NCI-H2196 treated with DMSO at 0.1 percent for 48 hours (cell line): ENCODE data around the gene RASGEF1C.
A peak's percentile ranks its signal among the peaks of the same experiment; 100 is the strongest.

ENCODE experiments used
- DNase-seq: peaks from one replicate; lab custom pipeline; 2025; ENCODE audit not compliant: unreplicated experiment; lab: John Stamatoyannopoulos, UW

RASGEF1C gene

DNA sequence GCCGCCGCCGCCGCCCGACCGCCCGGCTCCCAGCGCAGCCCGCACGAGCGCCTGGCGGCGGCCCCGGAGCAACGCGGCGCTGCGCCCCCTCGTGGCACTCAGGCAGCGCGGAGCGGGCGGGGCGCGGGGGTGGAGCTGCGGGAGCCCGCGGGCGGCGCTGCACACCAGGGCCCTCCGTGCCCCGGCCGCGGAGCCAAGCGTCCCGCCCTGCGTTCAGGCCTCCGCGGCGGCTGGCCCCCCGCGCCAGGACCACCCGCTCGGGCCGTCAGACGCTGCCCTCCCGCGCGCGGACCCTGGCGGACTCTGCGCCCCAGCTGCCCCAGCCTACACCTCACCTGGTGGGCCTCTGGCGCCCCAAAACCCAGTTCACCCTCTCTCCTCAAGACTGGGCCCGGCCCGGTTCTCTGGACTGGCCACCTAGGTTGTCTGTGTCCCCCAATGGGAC is at the start of gene RASGEF1C:
Gene RASGEF1C, minus strand, starts transcription at position 75 of the 445 bp plus-strand sequence. CDS start 71,159 bp downstream, outside the sequence.
- DNase-seq, result peak; percentile 22

DNA sequence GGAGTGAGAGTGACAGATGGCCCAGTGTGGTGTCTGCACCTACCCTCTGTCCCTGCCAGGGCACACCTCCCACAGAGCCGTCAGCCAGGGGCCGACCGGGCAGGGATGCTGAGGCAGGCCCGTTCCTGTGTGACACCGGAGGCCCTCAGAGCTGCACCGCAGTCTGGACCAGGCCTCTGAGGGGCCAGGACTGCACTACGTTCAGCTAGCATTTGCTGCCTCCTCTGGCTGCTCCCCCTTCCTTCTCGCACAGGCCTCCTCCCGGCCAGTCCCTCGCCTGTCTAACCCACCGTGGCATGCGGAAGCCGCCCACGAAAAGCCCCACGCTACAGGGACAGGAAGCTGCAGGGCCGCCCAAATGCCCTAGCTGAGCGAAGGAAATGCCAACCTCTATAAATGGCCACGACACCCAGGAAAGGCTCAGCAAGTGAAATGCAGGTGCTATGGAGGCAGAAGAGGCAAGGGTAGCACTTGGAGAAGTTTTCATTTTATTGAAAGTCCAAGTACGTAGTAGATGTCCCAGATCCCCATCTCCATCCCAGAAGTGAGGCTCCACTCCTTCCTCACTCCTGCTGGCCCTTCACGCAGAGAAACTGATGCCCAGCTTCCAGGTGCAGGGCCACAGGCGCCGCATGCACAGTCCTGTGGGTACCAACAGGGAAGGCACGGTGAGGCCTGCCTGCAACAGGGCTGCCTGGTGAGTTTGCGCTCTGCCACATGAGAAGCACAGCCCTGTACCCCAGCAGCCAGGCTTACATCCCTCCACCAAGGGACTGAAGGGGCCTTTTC is 44.2 kb upstream of the RASGEF1C start:
- DNase-seq, result no peak

DNA sequence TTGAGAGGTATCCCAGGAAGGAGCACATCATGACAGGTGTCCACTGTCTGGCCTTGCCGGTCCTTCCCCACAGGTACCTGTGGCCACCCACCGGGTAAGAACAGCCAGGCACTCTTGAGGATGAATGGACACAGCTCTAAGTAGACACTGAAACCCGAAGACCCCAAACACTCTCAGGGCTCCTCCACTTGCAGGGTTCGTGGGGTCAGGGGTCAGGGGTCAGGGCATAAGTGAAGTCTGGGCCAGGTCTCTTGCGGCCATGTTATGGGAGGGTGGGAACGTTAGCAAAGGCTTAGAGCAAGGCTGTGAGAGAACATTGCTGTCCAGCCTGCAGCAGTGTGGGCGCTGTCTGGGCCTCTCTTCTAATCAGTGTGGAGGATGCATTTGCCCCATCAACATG is 42.9 kb upstream of the RASGEF1C start:
- DNase-seq, result no peak

DNA sequence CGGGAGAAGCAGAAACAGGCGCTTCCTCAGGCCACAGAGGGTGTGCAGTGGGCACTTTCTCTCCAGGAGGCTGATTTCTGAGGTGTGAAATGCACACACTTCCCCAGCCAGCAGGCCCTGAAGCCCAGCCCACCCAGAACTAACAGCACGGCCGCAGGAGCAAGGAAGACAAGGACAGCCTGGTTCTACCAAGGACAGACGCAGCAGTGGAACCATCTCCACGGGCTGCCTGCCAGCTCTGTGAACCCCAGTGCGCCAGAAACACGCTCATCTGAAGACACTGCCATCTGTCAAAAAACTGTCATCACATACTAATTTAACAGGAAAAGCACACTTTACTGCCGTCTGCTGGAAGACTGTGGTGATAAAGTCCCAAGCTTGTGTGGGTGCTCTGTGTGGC is 42.1 kb upstream of the RASGEF1C start:
- DNase-seq, result no peak

DNA sequence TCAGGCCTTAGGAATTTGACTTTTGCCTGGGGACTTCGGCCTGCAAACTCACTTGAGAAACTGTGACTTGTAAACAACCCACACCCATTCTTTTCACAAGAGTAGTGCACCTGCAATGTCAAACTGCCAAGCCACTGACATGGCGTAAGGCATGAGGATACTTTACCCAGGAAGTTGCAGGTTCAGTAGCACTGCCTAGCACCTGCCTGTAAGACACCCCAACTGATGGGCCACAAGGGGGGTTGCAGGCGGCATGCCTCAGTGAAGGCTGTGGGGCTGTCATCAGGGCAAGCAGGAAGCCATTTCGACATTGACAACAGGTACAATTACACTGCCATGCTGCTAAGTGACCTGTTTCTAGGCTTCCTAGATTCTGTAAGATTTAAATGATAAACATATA is 41.3 kb upstream of the RASGEF1C start:
- no peak for DNase-seq

DNA sequence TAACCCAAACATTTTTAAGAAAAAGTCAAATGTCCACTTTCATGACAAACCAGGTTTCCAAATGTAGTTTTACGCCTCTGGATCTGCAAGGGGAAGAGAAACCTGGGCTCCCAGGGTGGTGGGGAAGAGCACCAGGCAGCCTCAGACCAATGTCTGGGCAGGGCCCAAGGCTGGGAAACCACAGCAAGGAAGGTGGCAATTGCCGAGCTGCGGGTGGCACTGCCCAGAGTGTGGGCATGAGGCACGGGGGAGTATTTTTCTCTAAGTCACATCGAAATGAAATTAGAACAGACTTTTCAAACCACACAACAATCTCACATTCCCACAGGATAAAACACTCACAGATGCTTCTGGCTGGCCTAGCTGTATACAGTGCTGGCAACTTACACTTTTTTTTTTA is 32.6 kb upstream of the RASGEF1C start:
- DNase-seq, result no peak

DNA sequence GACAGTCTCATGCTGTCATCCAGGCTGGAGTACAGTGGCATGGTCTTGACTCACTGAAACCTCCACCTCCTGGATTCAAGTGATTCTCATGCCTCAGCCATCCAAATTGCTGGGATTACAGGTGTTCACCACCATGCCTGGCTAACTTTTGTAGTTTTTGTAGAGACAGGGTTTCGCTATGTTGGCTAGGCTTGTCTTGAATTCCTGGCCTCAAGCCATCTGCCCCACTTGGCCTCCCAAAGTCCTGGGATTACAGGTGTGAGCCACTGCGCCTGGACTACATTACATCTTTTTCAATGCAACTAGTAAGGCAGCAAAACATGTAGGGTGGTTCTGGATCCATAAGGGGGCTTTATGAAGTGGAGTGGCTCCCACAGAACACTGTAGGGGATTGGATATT is 29.6 kb upstream of the RASGEF1C start:
- no peak for DNase-seq

DNA sequence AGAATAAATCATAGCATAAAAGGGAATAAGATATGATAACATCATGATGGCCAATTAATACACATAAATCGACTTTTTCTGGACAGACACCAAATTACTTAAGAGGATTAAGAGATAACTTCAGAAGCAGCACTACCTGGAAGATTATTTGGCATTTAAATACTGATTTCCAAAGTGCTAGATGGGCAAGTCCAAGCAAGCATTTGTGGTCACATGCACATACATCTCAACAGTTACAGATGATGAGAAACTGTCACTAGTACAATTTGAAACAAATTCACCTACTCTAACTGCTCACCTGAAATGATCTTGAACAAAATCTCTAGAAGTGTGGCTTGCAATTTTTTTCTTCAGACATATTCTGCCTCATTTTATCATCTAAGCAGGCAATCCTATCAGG is 26.8 kb upstream of the RASGEF1C start:
- no peak for DNase-seq

DNA sequence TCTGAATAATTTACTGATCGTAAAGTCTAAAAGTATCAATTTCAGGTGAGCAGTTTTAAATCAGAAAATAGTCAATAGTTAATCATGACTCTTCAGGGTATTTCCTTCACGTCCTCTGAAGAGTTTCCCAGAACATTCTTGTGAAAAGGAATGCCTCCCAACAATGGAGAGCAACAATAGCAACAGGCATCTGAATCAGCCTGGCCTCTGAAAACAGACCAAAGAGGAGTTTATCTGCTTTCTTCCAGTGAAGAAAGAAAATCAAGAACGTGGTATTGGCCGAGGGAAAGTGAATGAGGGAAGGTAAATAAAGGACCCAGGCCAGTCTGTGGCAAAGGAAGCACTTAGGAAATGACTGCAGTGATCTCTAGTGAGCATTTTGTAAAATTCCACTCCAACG is 26.1 kb upstream of the RASGEF1C start:
- no peak for DNase-seq

DNA sequence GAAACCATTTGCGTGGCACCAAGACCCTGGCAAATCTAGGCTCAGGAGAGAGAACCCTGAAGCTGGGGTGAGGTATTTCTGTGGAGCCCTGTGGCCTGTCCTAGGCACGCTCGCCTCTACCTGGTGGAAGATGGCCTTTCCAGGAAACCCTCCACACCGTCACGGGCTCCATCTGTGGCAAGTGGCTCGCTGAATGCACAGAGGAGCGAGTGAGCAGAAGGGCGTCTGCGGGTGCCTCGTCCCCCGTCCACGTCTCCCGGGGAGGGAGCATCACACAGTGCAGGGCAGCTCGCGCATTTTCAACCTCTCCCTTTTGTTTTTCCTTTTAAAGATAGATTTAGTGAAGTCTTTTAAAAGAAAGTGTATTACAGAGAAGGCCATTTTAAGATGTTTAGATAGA is 25.3 kb upstream of the RASGEF1C start:
- DNase-seq, result no peak

DNA sequence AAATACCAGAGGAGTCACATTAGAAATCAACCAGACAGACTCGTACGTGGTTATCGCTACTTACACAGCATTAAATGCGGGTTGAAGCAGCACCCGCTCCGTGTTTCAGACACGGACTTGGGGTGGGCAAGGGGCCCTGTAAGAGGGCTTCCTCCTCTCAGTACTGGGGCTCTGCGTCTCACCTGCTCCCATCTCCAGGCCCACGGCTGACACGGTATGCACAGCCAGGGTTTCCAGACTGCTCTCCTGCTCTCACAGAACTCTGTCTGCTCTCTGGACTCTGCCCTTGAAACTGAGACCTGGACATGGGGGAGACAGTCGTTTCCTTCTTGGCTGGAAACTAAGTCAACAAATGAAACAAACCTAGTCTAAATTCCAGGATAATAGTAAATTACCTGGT is 24.7 kb upstream of the RASGEF1C start:
- DNase-seq, result no peak

DNA sequence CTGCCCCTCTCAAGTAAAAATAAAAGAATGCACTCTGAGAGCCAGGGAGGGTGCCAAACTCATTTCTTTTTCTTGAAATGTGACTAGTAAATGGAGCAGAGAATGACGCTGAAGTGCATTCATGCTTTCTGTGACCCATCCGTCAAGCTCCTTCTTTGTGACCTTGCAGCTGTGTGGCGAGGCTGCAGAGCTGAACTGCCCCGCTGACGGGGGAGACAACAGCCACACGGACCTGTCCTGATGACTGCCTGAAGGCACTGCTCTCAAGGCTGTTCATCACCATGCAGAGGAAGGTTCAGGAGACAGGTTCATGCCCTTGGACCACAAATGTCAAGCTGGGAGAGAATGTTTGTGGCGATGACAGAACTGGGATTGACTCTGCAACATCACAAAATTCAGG is 21.0 kb upstream of the RASGEF1C start:
- no peak for DNase-seq

DNA sequence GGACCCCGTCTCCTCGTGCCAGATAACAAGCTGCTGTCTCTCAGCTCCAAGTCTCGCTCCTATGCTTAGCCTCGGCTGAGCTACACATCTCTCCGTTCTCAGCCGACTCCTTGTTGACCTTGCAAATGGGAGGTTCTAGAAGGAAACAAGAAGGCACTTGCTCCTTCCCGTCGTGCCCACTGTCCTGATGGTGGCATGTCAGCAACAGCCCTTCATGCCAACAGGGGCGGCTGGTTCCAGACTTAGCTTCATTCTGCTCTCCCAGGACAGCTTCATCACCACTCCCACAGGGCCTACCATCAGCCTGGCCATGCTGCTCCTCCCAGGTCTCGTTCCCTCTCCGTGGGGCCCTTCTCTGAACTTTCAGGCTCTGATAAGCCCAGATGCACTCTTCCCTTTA is 13.0 kb upstream of the RASGEF1C start:
- no peak for DNase-seq

DNA sequence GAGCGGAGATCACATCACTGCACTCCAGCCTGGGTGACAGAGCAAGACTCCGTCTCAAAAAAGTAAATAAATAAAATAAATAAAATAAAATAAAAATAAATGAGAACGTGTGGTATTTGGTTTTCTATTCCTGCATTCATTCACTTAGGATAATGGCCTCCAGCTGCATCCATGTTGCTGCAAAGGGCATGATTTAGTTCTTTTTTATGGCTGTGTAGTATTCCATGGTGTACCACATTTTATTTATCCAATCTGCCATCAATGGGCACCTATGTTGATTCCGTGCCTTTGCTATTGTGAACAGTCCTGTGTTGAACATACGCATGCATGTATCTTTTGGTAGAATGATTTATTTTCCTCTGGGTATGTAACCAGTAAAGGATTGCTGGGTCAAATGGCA is 8.8 kb upstream of the RASGEF1C start:
- DNase-seq, result no peak

DNA sequence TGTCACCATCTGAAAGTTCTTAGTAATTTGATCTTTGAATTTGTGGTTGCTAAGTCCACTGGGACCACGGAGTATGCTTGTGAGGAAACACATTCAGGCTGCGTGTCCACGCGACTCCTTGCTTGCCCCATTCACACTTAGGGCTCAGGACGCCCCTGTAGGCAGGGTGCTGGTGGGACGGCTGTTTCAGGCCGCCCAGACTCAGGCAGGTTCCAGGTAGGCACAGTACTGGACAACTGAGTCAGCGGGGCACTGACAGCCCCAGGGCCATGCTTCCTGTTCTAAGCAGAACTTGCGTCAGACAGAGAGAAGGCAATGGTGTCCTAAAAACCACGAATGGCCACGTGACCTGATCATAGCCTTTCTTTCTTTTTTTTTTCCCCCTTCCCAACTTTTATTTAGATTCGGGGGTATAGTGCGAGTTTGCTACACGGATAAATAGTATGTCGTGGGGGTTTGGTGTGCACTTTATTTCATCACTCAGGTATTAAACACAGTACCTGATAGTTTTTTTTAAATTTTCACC is 7.7 kb upstream of the RASGEF1C start:
- DNase-seq, result no peak

DNA sequence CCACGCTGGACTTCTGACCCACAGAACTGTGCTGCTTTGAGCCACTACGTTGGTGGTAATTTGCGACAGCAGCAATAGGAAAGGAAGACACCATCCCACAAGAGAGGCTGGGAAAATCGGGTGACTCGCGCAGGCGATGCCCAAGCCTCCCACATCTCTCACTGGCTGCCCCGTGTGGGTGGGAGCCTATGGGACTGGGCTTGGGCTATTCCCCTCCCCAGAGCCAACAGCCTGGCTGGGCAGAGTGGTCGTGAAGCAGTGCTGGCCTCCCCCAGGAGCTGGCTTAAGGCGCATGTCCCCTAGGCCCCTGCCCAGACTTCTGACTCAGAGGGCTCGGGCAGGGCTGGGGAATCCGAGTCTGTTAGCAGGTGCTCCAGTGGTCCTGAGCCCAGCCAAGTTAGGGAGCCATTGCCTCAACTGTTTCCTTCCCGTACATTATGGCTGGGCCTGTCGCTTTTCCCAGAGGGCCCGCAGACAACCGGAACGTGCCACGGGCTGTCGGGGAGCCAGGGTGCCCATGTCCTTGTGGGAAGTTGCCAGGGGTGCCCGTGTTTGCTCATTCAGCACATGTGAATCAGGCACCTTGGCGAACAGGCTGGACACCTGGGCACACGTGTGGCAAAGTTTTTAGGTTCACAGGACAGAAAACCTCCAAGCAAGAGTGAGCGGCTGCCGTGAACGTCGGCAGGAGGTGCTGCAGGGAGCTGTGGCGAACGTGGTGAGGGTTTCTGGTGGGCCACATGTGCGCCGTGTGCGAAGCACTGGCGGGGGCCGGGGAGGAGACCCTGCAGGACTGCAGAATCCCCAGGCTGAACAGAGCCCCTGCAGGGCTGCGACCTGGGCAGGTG is 7.0 kb upstream of the RASGEF1C start:
- no peak for DNase-seq

DNA sequence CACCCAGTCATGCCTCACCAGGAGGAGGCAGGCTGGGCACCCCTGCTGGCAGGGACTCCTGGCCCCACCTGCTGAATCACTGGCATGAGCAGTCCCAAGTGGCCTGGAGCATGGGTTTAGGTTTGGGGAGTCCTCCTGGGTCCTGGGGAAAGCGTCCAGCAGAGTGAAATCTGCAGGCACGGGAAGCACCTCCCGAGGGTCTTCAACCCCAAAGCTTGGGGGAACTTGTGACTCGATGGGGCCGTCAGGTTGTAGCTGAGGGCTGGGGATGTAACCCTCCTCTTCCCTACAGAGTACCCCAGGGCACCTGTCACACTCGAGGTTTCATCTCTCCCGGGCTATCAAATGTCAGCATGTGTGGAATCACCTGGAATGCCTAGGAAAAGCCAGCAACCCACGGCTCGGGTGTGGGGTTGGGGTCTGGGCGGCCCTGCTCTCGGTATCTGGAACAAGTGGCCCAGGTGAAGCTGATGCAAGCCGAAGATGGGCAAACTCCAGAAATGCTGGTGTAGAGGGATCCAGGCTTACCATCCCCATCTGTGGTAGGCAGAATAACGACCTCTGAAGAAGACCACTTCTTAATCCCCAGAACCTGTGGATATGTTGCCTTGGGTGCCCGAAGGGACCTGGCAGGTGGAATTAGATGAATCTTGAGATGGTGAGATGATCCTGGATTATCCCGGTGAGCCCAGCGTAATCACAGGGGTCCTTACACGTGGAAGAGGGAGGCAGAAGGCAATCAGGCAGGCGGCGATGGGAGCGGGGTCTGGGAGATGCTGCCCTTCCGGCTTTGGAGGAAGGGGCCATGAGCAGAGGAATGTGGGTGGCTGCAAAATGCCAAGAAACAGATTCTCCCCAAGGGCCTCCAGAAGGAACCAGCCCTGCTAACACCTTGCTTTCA is 6.1 kb upstream of the RASGEF1C start:
- no peak for DNase-seq

DNA sequence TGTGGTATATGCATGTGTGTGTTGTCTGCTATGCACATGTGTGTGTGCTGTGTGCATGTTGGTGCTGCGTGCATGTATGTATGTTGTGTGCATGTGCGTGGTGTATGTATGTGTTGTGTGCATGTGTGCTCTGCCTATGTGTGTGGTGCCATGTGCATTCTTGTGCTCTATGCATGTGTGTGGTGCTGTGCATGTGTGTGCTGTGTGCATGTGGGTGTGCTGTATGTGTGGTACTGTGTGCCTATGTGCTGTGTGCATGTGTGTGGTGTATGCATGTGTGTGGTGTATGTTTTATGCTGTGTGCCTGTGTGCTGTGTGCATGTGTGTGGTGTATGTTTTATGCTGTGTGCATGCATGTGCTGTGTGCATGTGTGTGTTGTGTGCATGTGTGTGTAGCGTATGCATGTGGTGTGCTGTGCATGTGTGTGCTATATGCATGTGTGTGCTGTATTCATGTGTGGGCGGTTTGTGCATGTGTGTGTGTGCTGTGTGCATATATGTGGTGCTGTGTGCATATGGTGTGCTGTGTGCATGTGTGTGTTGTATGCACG is 4.7 kb upstream of the RASGEF1C start:
- DNase-seq, result no peak

DNA sequence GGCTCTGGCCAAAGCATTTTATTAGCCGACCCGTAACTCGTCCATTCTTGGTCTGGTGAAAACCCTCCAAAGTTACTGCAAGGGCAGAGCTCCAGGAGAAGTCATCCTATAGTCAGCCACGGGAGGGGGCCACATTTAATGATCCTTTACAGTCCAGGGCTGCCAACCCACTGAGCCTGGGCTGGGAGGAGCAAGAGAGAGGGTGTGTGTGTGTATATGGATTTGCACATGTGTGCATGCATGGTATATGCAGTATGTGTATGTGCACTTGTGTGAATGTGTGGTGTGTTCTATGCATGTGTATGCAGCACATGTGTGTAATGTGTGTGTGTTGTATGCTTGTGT is 4.2 kb upstream of the RASGEF1C start:
- no peak for DNase-seq

DNA sequence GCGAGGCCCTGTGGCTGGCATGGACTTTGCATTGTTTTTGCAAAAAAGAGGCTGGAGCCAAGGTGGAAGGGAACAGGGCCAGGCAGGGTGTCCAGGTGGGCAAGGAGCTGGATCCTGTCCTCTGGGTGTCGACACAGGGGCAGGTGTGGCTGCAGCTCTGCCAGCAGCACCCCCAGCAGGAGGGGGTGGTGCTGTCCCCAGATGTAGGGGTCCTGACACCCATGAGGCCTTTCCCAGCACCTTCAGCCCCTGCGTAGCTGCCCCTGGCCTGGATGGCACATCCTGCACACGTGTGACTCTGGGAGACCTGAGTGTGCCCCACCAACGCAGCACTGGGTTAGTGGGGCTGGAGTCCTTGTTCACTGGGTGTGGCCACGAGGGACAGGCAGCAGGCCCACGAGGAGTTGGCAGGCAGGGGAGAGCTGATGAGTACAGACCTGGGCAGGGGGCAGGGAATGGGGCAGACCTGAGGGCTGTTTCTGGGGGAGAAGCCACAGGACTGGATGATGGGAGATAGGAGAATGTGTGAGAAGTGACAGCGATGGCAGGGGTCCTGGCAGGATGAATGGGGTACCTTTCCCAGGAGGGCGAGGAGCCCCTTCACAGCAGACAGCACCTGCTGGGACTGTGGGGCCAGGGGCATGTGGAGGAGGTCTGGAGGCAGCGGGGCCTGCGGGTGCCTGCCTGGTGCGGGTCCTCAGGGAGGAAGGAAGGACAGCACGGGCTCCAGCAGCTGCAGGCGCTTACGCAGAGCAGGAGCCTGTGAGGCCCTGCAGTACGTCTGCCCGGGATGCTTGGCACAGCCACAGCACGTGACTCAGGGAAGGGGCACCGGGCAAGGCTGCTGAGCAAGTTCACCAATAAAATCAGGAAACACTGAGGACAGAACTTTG is 3.6 kb upstream of the RASGEF1C start:
- DNase-seq, result no peak
